Germinal center (tissue), 1 donor: ENCODE data around the gene SPATA6.

Experiments used
- DNase-seq: peaks from one replicate; pipeline ENCODE4 v3.0.0; 2012; ENCODE audit warnings: mixed read lengths, low spot score

SPATA6 gene

GRCh38 chr1:48251323-48251722, 220.7 kb downstream of the SPATA6 start:
- no peak for DNase-seq

GRCh38 chr1:48250572-48250971, 221.4 kb downstream of the SPATA6 start:
- no peak for DNase-seq

DNA sequence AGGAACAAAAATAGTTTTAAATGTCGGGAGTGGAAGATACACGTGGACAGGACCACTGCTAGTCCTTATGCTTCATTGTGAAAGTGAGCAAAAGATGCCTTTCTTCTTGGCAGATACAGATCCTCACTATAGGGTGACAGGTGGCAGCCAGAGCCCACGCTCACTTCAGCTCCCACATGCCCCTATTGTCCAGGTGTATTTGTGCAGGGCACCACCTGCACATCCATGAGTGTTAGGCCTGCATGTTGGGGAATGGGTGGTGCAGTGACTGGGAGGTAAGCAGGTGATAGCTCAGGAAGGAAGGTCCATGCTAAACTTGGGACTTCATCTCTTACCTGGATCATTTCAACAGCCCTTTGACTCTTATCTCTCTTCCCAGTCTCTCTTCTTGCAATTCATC, 222.1 kb downstream of the SPATA6 start:
- no peak for DNase-seq

GRCh38 chr1:48248356-48248755, 223.6 kb downstream of the SPATA6 start:
- no peak for DNase-seq

GRCh38 chr1:48246727-48247126, 225.3 kb downstream of the SPATA6 start:
- no peak for DNase-seq
